Neural progenitor cell (in vitro differentiated cells): ENCODE results near the gene MSI2.

Experiments used
- CTCF ChIP-seq: fragments of 200-600 bp; sonication (generic); IDR thresholded peaks from 2 replicates; pipeline ENCODE4 v1.5.1; 2017; ENCODE audit warnings: antibody characterized with exemption, mild to moderate bottlenecking
- EZH2 ChIP-seq: fragments of 200-600 bp; sonication (generic); IDR thresholded peaks from 2 replicates; pipeline ENCODE4 v1.6.1; 2017; ENCODE audit warnings: antibody characterized with exemption, mild to moderate bottlenecking, moderate library complexity

DNA sequence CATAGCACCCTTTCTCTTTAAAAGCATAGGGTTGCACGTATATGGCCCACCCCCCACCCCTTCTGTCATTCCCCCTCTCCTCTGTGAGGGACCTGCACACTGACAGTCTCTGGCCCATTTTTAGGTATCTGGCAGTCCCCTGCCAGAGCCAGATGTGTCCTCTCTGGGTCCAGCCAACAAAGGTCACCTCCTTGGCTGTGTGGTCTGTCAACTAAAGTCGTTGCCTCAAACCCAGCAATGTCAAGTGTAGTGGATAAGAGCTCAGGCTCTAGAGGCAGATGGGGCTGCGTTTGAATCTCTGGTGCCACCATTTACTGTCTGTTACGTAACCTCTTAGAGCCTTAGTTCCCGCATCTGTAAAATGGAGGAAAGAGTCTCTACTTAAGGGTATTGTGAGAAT lies 211.5 kb downstream of the MSI2 start:
- TF ChIP-seq CTCF (no peak), EZH2 (no peak)
